H1 (cell line): Measurements from ENCODE around the gene LILRA1. TPM values are rescaled to one million over a fixed set of nuclear protein-coding genes. Genes with fewer than 3 reads are reported as not detected.
"Not testable (repeated sequence)": the region's sequence is repeated elsewhere in the genome, so short reads cannot be mapped to it uniquely, and the experiment has no call there.

ENCODE experiments used
- CTCF ChIA-PET: fragments of 300-600 bp; sonication (Branson Sonifier 250); formaldehyde crosslinking; loops from one replicate; lab custom pipeline; 2021; ENCODE audit not compliant: partially characterized antibody; lab: Charles Lee
- POLR2A ChIA-PET: fragments of 300-600 bp; sonication (Branson Sonifier 250); formaldehyde crosslinking; loops from one replicate; lab custom pipeline; 2021; ENCODE audit warnings: inconsistent platforms; ENCODE audit not compliant: partially characterized antibody; lab: Charles Lee
- DNase-seq, 2 experiments: peaks; one replicate each; pipeline versions ENCODE4 v3.0.0 to v3.0.0-alpha.2; 2010 to 2022; ENCODE audit warnings: low spot score in 2 of 2, low read depth in 1 of 2, mixed read lengths in 1 of 2
- FAIRE-seq: peaks from 2 replicates; lab custom pipeline; 2011; peaks lifted over from hg19 to GRCh38; lab: Jason Lieb, UNC
- H2AFZ ChIP-seq: 2 replicates; pipeline ENCODE4 v1.8.1; 2012; ENCODE audit warnings: low read length, inconsistent platforms
- H2AK5ac ChIP-seq: 2 replicates; pipeline ENCODE4 v1.6.1; 2013; ENCODE audit warnings: low read depth, low read length
- H2BK120ac ChIP-seq: replicated peaks from 2 replicates; pipeline ENCODE3; 2013; ENCODE audit warnings: low read depth, low read length, inconsistent platforms
- H2BK12ac ChIP-seq: 2 replicates; pipeline ENCODE4 v1.6.1; 2013; ENCODE audit warnings: low read depth, low read length
- H2BK15ac ChIP-seq: 2 replicates; pipeline ENCODE4 v1.6.1; 2013; ENCODE audit warnings: low read length
- H2BK20ac ChIP-seq: 2 replicates; pipeline ENCODE4 v1.6.1; 2013; ENCODE audit warnings: low read length
- H2BK5ac ChIP-seq: 2 replicates; pipeline ENCODE4 v1.6.1; 2013; ENCODE audit warnings: low read depth, low read length
- H3K14ac ChIP-seq: 2 replicates; pipeline ENCODE4 v1.6.1; 2013; ENCODE audit warnings: inconsistent platforms; ENCODE audit not compliant: insufficient read length
- H3K18ac ChIP-seq: 2 replicates; pipeline ENCODE4 v1.6.1; 2013; ENCODE audit warnings: low read length; ENCODE audit errors: extremely low read depth
- H3K23ac ChIP-seq: 2 replicates; pipeline ENCODE4 v1.6.1; 2013; ENCODE audit warnings: inconsistent platforms; ENCODE audit not compliant: insufficient read length
- H3K23me2 ChIP-seq: 2 replicates; pipeline ENCODE4 v1.6.1; 2013; ENCODE audit warnings: low read depth, low read length
- H3K27ac ChIP-seq: 2 replicates; pipeline ENCODE4 v1.6.1; 2011; ENCODE audit warnings: low read depth, low read length, inconsistent platforms
- H3K27me3 ChIP-seq, 4 experiments: replicated peaks in 1 of 4; 1 replicate in 1 of 4; 2 replicates in 3 of 4; pipeline versions ENCODE4 v1.6.1 to v1.8.1; 2011 to 2013; ENCODE audit warnings: low read length in 3 of 4, mild to moderate bottlenecking in 3 of 4, inconsistent platforms in 2 of 4, mixed read lengths in 2 of 4, moderate library complexity in 1 of 4; ENCODE audit not compliant: control insufficient read depth in 3 of 4, insufficient read depth in 3 of 4; ENCODE audit errors: extremely low read depth in 1 of 4
- H3K36me3 ChIP-seq, 4 experiments: 2 replicates each; pipeline versions ENCODE4 v1.6.1 to v1.8.1; 2011 to 2013; ENCODE audit warnings: mild to moderate bottlenecking in 4 of 4, low read length in 3 of 4, moderate library complexity in 2 of 4, control low read depth in 1 of 4, inconsistent platforms in 1 of 4; ENCODE audit not compliant: insufficient read depth in 4 of 4, control insufficient read depth in 2 of 4
- H3K4ac ChIP-seq: replicated peaks from 2 replicates; pipeline ENCODE3; 2013; ENCODE audit warnings: low read length, low read depth, mixed read lengths, inconsistent platforms; ENCODE audit not compliant: insufficient read length
- H3K4me1 ChIP-seq, 4 experiments: replicated peaks in 1 of 4; 1 replicate in 1 of 4; 2 replicates in 3 of 4; pipeline versions ENCODE4 v1.6.1 to v1.8.1; 2011 to 2013; ENCODE audit warnings: low read length in 3 of 4, inconsistent platforms in 2 of 4, mixed read lengths in 1 of 4; ENCODE audit not compliant: insufficient read depth in 4 of 4, control insufficient read depth in 3 of 4
- H3K4me2 ChIP-seq, 2 experiments: 2 replicates each; pipeline versions ENCODE4 v1.6.1 to v1.8.1; 2011 to 2013; ENCODE audit warnings: low read depth in 2 of 2, low read length in 2 of 2, control low read depth in 1 of 2, inconsistent platforms in 1 of 2, mild to moderate bottlenecking in 1 of 2; ENCODE audit not compliant: insufficient read depth in 1 of 2
- H3K4me3 ChIP-seq, 4 experiments: fragments of 200-600, 300-600 bp in 1 of 4; sonication (generic), shearing (Covaris generic), sonication (Bioruptor Twin) in 1 of 4; 2 replicates each; pipeline versions ENCODE4 v1.5.1 to v1.8.1; 2011 to 2016; ENCODE audit warnings: low read length in 4 of 4, low read depth in 3 of 4, control low read depth in 2 of 4, inconsistent platforms in 2 of 4, mild to moderate bottlenecking in 2 of 4, mixed read lengths in 1 of 4, moderate library complexity in 1 of 4; ENCODE audit not compliant: insufficient read depth in 2 of 4; ENCODE audit errors: extremely low read depth in 1 of 4
- H3K56ac ChIP-seq: replicated peaks from 2 replicates; pipeline ENCODE3; 2013; ENCODE audit warnings: low read depth, mild to moderate bottlenecking, mixed read lengths, low read length, inconsistent platforms; ENCODE audit not compliant: insufficient read length
- H3K79me1 ChIP-seq: 2 replicates; pipeline ENCODE4 v1.6.1; 2013; ENCODE audit warnings: low read depth, low read length, control low read depth
- H3K79me2 ChIP-seq, 2 experiments: 2 replicates each; pipeline versions ENCODE4 v1.6.1 to v1.8.1; 2012 to 2013; ENCODE audit warnings: low read length in 2 of 2, mild to moderate bottlenecking in 2 of 2, inconsistent platforms in 1 of 2; ENCODE audit not compliant: insufficient read depth in 2 of 2, control insufficient read depth in 1 of 2
- H3K9ac ChIP-seq, 4 experiments: replicated peaks in 1 of 4; 1 replicate in 1 of 4; 2 replicates in 3 of 4; pipeline versions ENCODE4 v1.6.1 to v1.8.1; 2011 to 2013; ENCODE audit warnings: low read depth in 3 of 4, low read length in 3 of 4, control low read depth in 2 of 4, mild to moderate bottlenecking in 2 of 4, moderate library complexity in 2 of 4, inconsistent platforms in 1 of 4; ENCODE audit errors: extremely low read depth in 1 of 4
- H3K9me3 ChIP-seq, 2 experiments: 2 replicates each; pipeline versions ENCODE4 v1.6.1 to v1.8.1; 2012 to 2013; ENCODE audit warnings: mild to moderate bottlenecking in 2 of 2, moderate library complexity in 2 of 2, control low read depth in 1 of 2, inconsistent platforms in 1 of 2, low read depth in 1 of 2, low read length in 1 of 2, mixed read lengths in 1 of 2; ENCODE audit not compliant: insufficient read depth in 2 of 2
- H4K20me1 ChIP-seq, 2 experiments: replicated peaks in 1 of 2; 2 replicates each; pipeline versions ENCODE3 to v1.8.1; 2011 to 2013; ENCODE audit warnings: inconsistent platforms in 2 of 2, low read length in 2 of 2, mild to moderate bottlenecking in 1 of 2; ENCODE audit not compliant: insufficient read depth in 2 of 2, control insufficient read depth in 1 of 2
- H4K5ac ChIP-seq: 2 replicates; pipeline ENCODE4 v1.6.1; 2013; ENCODE audit warnings: low read length, low read depth, mixed read lengths, inconsistent platforms; ENCODE audit not compliant: insufficient read length
- H4K8ac ChIP-seq: 2 replicates; pipeline ENCODE4 v1.8.0; 2013; ENCODE audit warnings: mild to moderate bottlenecking, moderate library complexity, low read length, inconsistent platforms; ENCODE audit not compliant: insufficient read depth; ENCODE audit errors: extremely low read depth
- H4K91ac ChIP-seq: replicated peaks from 2 replicates; pipeline ENCODE3; 2013; ENCODE audit warnings: low read length, mixed read lengths, inconsistent platforms; ENCODE audit not compliant: insufficient read length
- WGBS, 2 experiments: shearing (Covaris generic) in 1 of 2; methylation state at CpG; one replicate each; pipeline versions ENCODE4 v1.1.6 to v1.1.7; 2013 to 2015; ENCODE audit warnings: low lambda C conversion rate in 2 of 2, mixed read lengths in 2 of 2, inconsistent platforms in 1 of 2, low coverage in 1 of 2, missing lambda C conversion rate in 1 of 2; ENCODE audit not compliant: insufficient replicate concordance in 2 of 2, insufficient coverage in 1 of 2, insufficient read length in 1 of 2; ENCODE audit errors: extremely low coverage in 1 of 2, missing lambda C conversion rate in 1 of 2; 5-methylcytosine and 5-hydroxymethylcytosine counted together
- polyA plus RNA-seq, 7 experiments: library from polyadenylated mRNA; depleted of rRNA in 3 of 7; stranded (reverse) in 5 of 7; unstranded in 2 of 7; fragments of >200 nt in 5 of 7; fragments of 200-250 nt in 2 of 7; gene quantifications; 1 replicate in 5 of 7; 2 replicates in 1 of 7; 4 replicates in 1 of 7; pipeline versions ENCODE4 v1.2.1 to v1.2.3, GENCODE V29; 2011 to 2013; ENCODE audit warnings: missing spikeins in 2 of 7, mixed read lengths in 2 of 7
- total RNA-seq: library from RNA; stranded (reverse); fragmentation: NEBNext Ultra II Directional; extraction: Animal tissue kit (Norgen Biotek cat#: 25700); gene quantifications from 2 replicates; pipeline ENCODE4 v1.2.1, GENCODE V29; 2021

Gene LILRA1
- total and polyA plus RNA-seq, 2 of the 8 experiments (the other 6 are each of a cell fraction or from before 2014, with no cell fraction given) = not detected

DNA sequence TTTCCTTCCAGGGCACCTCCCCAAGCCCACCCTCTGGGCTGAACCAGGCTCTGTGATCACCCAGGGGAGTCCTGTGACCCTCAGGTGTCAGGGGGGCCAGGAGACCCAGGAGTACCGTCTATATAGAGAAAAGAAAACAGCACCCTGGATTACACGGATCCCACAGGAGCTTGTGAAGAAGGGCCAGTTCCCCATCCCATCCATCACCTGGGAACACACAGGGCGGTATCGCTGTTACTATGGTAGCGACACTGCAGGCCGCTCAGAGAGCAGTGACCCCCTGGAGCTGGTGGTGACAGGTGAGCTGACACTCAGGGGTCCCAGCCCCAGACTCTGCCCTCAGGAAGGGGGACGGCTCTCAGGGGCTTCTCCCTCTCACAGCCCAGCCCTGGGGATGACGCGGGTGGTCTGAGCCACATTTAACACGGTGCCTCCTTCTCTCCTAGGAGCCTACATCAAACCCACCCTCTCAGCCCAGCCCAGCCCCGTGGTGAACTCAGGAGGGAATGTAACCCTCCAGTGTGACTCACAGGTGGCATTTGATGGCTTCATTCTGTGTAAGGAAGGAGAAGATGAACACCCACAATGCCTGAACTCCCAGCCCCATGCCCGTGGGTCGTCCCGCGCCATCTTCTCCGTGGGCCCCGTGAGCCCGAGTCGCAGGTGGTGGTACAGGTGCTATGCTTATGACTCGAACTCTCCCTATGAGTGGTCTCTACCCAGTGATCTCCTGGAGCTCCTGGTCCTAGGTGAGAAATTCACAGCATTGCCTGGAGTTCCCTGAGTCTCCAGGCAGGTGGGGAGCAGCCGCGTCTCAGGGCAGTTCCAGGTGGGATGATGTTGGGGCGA lies 38.3 kb downstream of the LILRA1 start:
- H4K8ac ChIP-seq, CTCF ChIA-PET, H3K36me3 ChIP-seq, H3K23ac ChIP-seq, H2BK12ac ChIP-seq, H3K27ac ChIP-seq, H3K79me1 ChIP-seq, H4K91ac ChIP-seq, H3K56ac ChIP-seq, H4K5ac ChIP-seq, H3K23me2 ChIP-seq, H2BK120ac ChIP-seq, DNase-seq, H3K4ac ChIP-seq, H2BK20ac ChIP-seq, POLR2A ChIA-PET, H3K27me3 ChIP-seq, H2BK5ac ChIP-seq, H2AFZ ChIP-seq, FAIRE-seq, H3K4me3 ChIP-seq, H2BK15ac ChIP-seq, H3K9ac ChIP-seq, H3K4me1 ChIP-seq, H3K18ac ChIP-seq, H4K20me1 ChIP-seq, H2AK5ac ChIP-seq, H3K14ac ChIP-seq, H3K4me2 ChIP-seq, H3K79me2 ChIP-seq: not testable (repeated sequence)
- 78% methylated on average over 23 of the region's 23 CpGs; no CpG with 5 or more reads in 1 of the 2 experiments for WGBS, 2 experiments
- H3K9me3 ChIP-seq = peaks cover 52 to 97% of the 10 kb centered on the region in 2 experiments

DNA sequence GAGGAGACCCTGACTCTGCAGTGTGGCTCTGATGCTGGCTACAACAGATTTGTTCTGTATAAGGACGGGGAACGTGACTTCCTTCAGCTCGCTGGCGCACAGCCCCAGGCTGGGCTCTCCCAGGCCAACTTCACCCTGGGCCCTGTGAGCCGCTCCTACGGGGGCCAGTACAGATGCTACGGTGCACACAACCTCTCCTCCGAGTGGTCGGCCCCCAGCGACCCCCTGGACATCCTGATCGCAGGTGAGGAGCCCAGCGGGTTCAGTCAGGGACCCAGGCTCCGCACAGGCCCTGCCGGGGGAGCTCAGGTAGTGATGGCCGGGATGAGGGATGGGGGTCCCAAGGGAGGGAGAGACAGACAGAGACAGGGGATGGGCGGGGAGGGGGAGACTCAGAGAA lies 39.1 kb downstream of the LILRA1 start:
- H3K14ac ChIP-seq, FAIRE-seq, H3K18ac ChIP-seq, H4K5ac ChIP-seq, H3K4ac ChIP-seq, H3K27ac ChIP-seq, H2AK5ac ChIP-seq, H3K4me1 ChIP-seq, H3K23me2 ChIP-seq, POLR2A ChIA-PET, H4K91ac ChIP-seq, H3K4me3 ChIP-seq, DNase-seq, H3K9ac ChIP-seq, H2BK15ac ChIP-seq, H3K56ac ChIP-seq, H3K27me3 ChIP-seq, H3K4me2 ChIP-seq, H2BK120ac ChIP-seq, H2BK20ac ChIP-seq, H3K36me3 ChIP-seq, H3K23ac ChIP-seq, H2BK5ac ChIP-seq, H3K79me1 ChIP-seq, H2AFZ ChIP-seq, H2BK12ac ChIP-seq, H4K20me1 ChIP-seq, H4K8ac ChIP-seq, CTCF ChIA-PET, H3K79me2 ChIP-seq: not testable (repeated sequence)
- H3K9me3 ChIP-seq = peaks cover 45 to 96% of the 10 kb centered on the region in 2 experiments
- WGBS, 2 experiments = 70% methylated on average over 12 of the region's 16 CpGs; no CpG with 5 or more reads in 1 of the 2 experiments
